Measurements from ENCODE around the gene SUPT20HL1. TPM values are rescaled to one million over a fixed set of nuclear protein-coding genes. Genes with fewer than 3 reads are reported as not detected.

SUPT20HL1 gene
- total and polyA plus RNA-seq, 2 of the 4 experiments (the other 2 are of a cell fraction), result not detected

DNA sequence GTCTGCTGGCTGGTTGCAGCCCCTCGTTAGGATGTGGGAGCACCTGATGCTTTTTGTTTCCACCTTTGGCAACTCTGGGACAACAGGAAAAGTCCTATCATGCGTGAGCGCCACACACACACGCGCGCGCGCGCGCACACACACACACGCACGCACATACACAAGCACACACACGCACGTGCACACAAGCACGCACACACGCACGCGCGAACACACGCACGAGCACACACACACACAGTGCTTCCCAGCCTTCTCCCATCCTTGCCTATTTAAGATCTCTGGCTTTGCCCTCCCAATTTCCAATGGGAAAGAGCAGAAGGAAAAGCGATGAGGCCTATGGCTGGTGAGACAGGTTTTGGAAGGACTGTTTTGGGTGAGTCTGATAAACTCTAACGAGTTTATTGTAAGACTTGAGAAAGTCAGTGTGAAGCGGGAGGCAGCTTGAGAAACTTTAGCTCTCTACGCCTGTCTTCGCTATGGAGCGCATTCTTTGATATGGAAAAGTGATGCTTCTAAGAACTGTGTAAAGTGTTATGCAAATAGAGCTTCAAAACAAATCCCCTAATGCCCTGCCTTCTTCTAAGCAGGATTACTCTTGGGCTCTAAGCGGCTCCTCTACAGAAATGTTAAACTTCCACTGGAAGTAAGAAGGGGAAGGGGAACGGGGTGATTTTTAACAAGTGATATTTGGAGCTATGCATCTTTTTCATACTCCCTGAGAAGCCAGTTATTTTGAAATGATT, 11.8 kb downstream of the SUPT20HL1 start:
- Histone ChIP-seq H4K8ac (ENCODE audit: low read depth in 2 of 2, low read length in 2 of 2) (no peak overlapping the region), H3K9me3 (ENCODE audit: control insufficient read depth, insufficient read depth, low read length) (0 out of 2 replicates have a peak, but pooled peaks cover 2% of the 10 kb centered on the region), H4K20me1 (ENCODE audit: insufficient read depth, low read length) (no peaks in the 10 kb centered on the region), H2BK15ac (ENCODE audit: low read depth, low read length) (no peak overlapping the region), H2AK5ac (ENCODE audit: low read depth, low read length) (no peak overlapping the region), H3K4ac (ENCODE audit: low read depth, low read length) (no peak overlapping the region), H2AFZ (replicated peaks; ENCODE audit: low read length, poor library complexity) (peak overlapping the region; percentile 37), H3K27me3 (ENCODE audit: control insufficient read depth, insufficient read depth, low read length) (peaks cover 15% of the 10 kb centered on the region), H2BK20ac (ENCODE audit: low read depth, low read length) (no peak overlapping the region), H3K79me1 (ENCODE audit: low read depth in 1 of 2, low read length in 2 of 2) (no peaks in the 10 kb centered on the region), H3K9ac (ENCODE audit: low read depth, low read length) (no peak overlapping the region), H2BK120ac (ENCODE audit: low read depth, low read length) (no peak overlapping the region), H3K23ac (ENCODE audit: low read depth, low read length) (no peak overlapping the region), H3K4me3 (ENCODE audit: insufficient read depth, low read depth, low read length) (no peak overlapping the region), H3K56ac (ENCODE audit: extremely low read depth, insufficient read depth, low read length) (no peak overlapping the region), H3K18ac (ENCODE audit: low read depth, low read length) (no peak overlapping the region), H3K27ac (ENCODE audit: insufficient read depth, low read length) (no peak overlapping the region), H3K9me1 (ENCODE audit: insufficient read depth, low read length) (no peaks in the 10 kb centered on the region), H3K36me3 (ENCODE audit: control insufficient read depth, insufficient read depth, low read length) (no peaks in the 10 kb centered on the region), H3K4me1 (ENCODE audit: control insufficient read depth, insufficient read depth, low read length) (no peaks in the 10 kb centered on the region), H4K91ac (ENCODE audit: insufficient read depth, low read depth, low read length) (no peak overlapping the region), H2AK9ac (replicated peaks; ENCODE audit: low read depth, low read length, poor library complexity) (no peak overlapping the region), H2BK5ac (ENCODE audit: low read depth, low read length, poor library complexity, severe bottlenecking) (no peak overlapping the region), H3K14ac (replicated peaks; ENCODE audit: low read depth, low read length) (no peak overlapping the region), H4K5ac (ENCODE audit: low read depth, low read length) (no peak overlapping the region), H3K4me2 (ENCODE audit: low read depth, low read length) (no peak overlapping the region)
- POLR2A ChIA-PET (ENCODE audit: unreplicated experiment), result no interaction called here
- in situ Hi-C loops (cut with MboI; ENCODE audit: low sequenced_read_pairs) (no loop called here), dilution Hi-C loops (cut with HindIII; ENCODE audit: low sequenced_read_pairs, unreplicated experiment) (no loop called here), intact Hi-C loops (cut with micrococcal nuclease) (no loop called here)
- ATAC-seq (ENCODE audit: low read depth) (no peak), DNase-seq (no peak)
- CTCF ChIA-PET, result interaction anchor here (0.8 kb wide), 1 partner anchor 15 kb away, joined by 4 read pairs; no protein-coding TSS in a partner anchor
- no peak for TF ChIP-seq CEBPB (IDR thresholded peaks at IDR 0.05; ENCODE audit: low read depth, low read length)
- no peak for TF ChIP-seq RAD21 (IDR thresholded peaks at IDR 0.05; ENCODE audit: low read length)
- TF ChIP-seq, protein P1, sequence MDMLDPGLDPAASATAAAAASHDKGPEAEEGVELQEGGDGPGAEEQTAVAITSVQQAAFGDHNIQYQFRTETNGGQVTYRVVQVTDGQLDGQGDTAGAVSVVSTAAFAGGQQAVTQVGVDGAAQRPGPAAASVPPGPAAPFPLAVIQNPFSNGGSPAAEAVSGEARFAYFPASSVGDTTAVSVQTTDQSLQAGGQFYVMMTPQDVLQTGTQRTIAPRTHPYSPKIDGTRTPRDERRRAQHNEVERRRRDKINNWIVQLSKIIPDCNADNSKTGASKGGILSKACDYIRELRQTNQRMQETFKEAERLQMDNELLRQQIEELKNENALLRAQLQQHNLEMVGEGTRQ (IDR thresholded peaks at IDR 0.05; ENCODE audit: low read depth, low read length), result no peak
- no peak for TF ChIP-seq CHD1 (IDR thresholded peaks at IDR 0.05; ENCODE audit: low read depth, low read length)
- no peak for TF ChIP-seq MAFK (IDR thresholded peaks at IDR 0.05; ENCODE audit: low read depth, low read length)
- TF ChIP-seq, protein P2, sequence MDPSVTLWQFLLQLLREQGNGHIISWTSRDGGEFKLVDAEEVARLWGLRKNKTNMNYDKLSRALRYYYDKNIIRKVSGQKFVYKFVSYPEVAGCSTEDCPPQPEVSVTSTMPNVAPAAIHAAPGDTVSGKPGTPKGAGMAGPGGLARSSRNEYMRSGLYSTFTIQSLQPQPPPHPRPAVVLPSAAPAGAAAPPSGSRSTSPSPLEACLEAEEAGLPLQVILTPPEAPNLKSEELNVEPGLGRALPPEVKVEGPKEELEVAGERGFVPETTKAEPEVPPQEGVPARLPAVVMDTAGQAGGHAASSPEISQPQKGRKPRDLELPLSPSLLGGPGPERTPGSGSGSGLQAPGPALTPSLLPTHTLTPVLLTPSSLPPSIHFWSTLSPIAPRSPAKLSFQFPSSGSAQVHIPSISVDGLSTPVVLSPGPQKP (IDR thresholded peaks at IDR 0.05; ENCODE audit: borderline replicate concordance, low read depth, low read length), result no peak
- TF ChIP-seq FOS (IDR thresholded peaks at IDR 0.05; ENCODE audit: low read depth, low read length), result no peak
- no peak for TF ChIP-seq SMC3 (IDR thresholded peaks at IDR 0.05; ENCODE audit: low read depth, low read length)
- TF ChIP-seq NFE2L2 (IDR thresholded peaks at IDR 0.05; ENCODE audit: low read depth, low read length), result no peak
- no peak for TF ChIP-seq BHLHE40 (IDR thresholded peaks at IDR 0.05; ENCODE audit: low read depth, low read length)
- no peak for TF ChIP-seq MXI1 (IDR thresholded peaks at IDR 0.05; ENCODE audit: borderline replicate concordance, low read depth, low read length)
- no peak for TF ChIP-seq POLR2A (IDR thresholded peaks at IDR 0.05; ENCODE audit: low read depth, low read length)
- no TSS peak for BruUV-seq (replicated peaks)
- 63% methylated on average over 7 of the region's 29 CpGs; no CpG with 5 or more reads in 1 of the 2 experiments for WGBS, 2 experiments (ENCODE audit: extremely low coverage in 2 of 2, insufficient read length in 1 of 2)

Data from IMR-90 (cell line).